K562 (cell line): Measurements from ENCODE around the gene DAZAP1. TPM values are rescaled to one million over a fixed set of nuclear protein-coding genes. Genes with fewer than 3 reads are reported as not detected.

ENCODE experiments used
- CLOCK ChIP-seq: fragments of 250-450 bp; sonication (Bioruptor Pico); IDR thresholded peaks from 2 replicates; pipeline ENCODE4 v1.4.0; 2020; ENCODE audit warnings: mild to moderate bottlenecking, moderate library complexity, borderline replicate concordance
- GABPB1 ChIP-seq: sonication (generic); formaldehyde crosslinking; IDR thresholded peaks from 2 replicates; pipeline ENCODE4 v1.8.0; 2022; ENCODE audit warnings: mild to moderate bottlenecking, missing genetic modification reagents
- HDAC1 ChIP-seq, 2 experiments: fragments of 450-650 bp; IDR thresholded peaks; 2 replicates each; pipeline ENCODE4 v1.6.1; 2016 to 2017; ENCODE audit warnings: inconsistent platforms in 1 of 2, mild to moderate bottlenecking in 1 of 2, moderate library complexity in 1 of 2
- PRMT5 ChIP-seq: sonication (generic); formaldehyde crosslinking; IDR thresholded peaks from 2 replicates; pipeline ENCODE4 v1.5.0; 2020; ENCODE audit warnings: missing genetic modification reagents
- REST ChIP-seq, 2 experiments: fragments of 450-650 bp; formaldehyde crosslinking in 1 of 2; IDR thresholded peaks; 2 replicates each; pipeline versions ENCODE4 v1.4.0 to v1.6.1; 2014 to 2020; ENCODE audit warnings: mild to moderate bottlenecking in 2 of 2, borderline replicate concordance in 1 of 2, low read depth in 1 of 2
- ZBTB1 ChIP-seq: sonication (generic); formaldehyde crosslinking; IDR thresholded peaks from 2 replicates; pipeline ENCODE4 v1.8.1; 2023; ENCODE audit warnings: missing genetic modification reagents, low read depth, mild to moderate bottlenecking, borderline replicate concordance
- ZBTB33 ChIP-seq: sonication (generic); formaldehyde crosslinking; IDR thresholded peaks from 2 replicates; pipeline ENCODE4 v1.8.1; 2023; ENCODE audit warnings: mild to moderate bottlenecking, missing genetic modification reagents
- ZBTB43 ChIP-seq: sonication (generic); formaldehyde crosslinking; IDR thresholded peaks from 2 replicates; pipeline ENCODE4 v1.8.0; 2023; ENCODE audit warnings: mild to moderate bottlenecking, missing genetic modification reagents
- ZNF280A ChIP-seq: fragments of 450-650 bp; IDR thresholded peaks from 2 replicates; pipeline ENCODE4 v1.6.1; 2018; ENCODE audit warnings: mild to moderate bottlenecking, low read depth; ENCODE audit not compliant: partially characterized antibody
- polyA plus RNA-seq, 8 experiments: library from polyadenylated mRNA; depleted of rRNA in 4 of 8; stranded (reverse) in 5 of 8; unstranded in 3 of 8; fragments of >200 nt; fragmentation: Nextera tagmentation in 2 of 8; fragmentation: Illumina TruSeq in 1 of 8; extraction: Ambion mirVana in 2 of 8; extraction: Trizol in 1 of 8; gene quantifications; 2 replicates each; pipeline versions ENCODE4 v1.2.1 to v1.2.3, GENCODE V29; 2011 to 2014; ENCODE audit warnings: inconsistent platforms in 1 of 8, missing spikeins in 1 of 8
- total RNA-seq, 7 experiments: library from RNA; depleted of rRNA in 6 of 7; stranded (reverse); fragments of >200 nt in 6 of 7; fragmentation: Illumina TruSeq in 2 of 7; extraction: Trizol in 2 of 7; gene quantifications; 2 replicates each; pipeline versions ENCODE4 v1.2.1 to v1.2.3, GENCODE V29; 2011 to 2021; ENCODE audit warnings: low replicate concordance in 1 of 7

DAZAP1 gene
- total and polyA plus RNA-seq, 9 of the 15 experiments (the other 6 are each of a cell fraction or from before 2014, with no cell fraction given): 10.8 to 289 (median 142) TPM

- TF ChIP-seq ZBTB43 (CRISPR knock-in tag) (0 out of 2 replicates have a peak, but pooled peaks have one; percentile 29), ZBTB33 (CRISPR knock-in tag) (peak; percentile 31; the same call in 1 of the 2 replicates), PRMT5 (CRISPR knock-in tag) (peak; percentile 90), HDAC1 (IDR thresholded peaks at IDR 0.05) (peak in 1 of 2 experiments; percentile 65; a peak in 2 of 4 replicates), CLOCK (CRISPR knock-in tag) (no peak), ZBTB1 (CRISPR knock-in tag) (peak; percentile 82; the same call in 1 of the 2 replicates), ZNF280A (no peak), GABPB1 (peak; percentile 61), REST (IDR thresholded peaks at IDR 0.05; ENCODE audit: borderline replicate concordance) (peak; percentile 99), REST (CRISPR knock-in tag; IDR thresholded peaks at IDR 0.05; ENCODE audit: low read depth) (peak; percentile 98)
Measured at GRCh38 chr19:1446713-1447481, 39.5 kb downstream of the DAZAP1 start (continued).
